RWPE1 (cell line): Measurements from ENCODE around the gene TTC28.

Experiments used
- CTCF ChIA-PET: fragments of 350-600 bp; sonication (Branson Sonifier 250); formaldehyde crosslinking; extraction: SDS; loops from one replicate; lab custom pipeline; 2021; lab: Yijun Ruan, JAX
- POLR2A ChIA-PET: fragments of 400-600 bp; formaldehyde crosslinking; extraction: SDS; loops from one replicate; lab custom pipeline; 2020; ENCODE audit warnings: antibody characterized with exemption; ENCODE audit not compliant: low non-redundant PET; lab: Yijun Ruan, JAX
- DNase-seq: peaks from one replicate; pipeline ENCODE4 v3.0.0; 2012; ENCODE audit warnings: low spot score
- H3K27ac ChIP-seq: fragments of 450-650 bp; 2 replicates; pipeline ENCODE4 v1.5.1; 2017
- TF ChIP-seq, protein P1 (sequence below): fragments of 450-650 bp; conservative IDR thresholded peaks from 2 replicates; pipeline ENCODE4 v1.5.1; 2017; ENCODE audit warnings: low read depth, mild to moderate bottlenecking

TTC28 gene

DNA sequence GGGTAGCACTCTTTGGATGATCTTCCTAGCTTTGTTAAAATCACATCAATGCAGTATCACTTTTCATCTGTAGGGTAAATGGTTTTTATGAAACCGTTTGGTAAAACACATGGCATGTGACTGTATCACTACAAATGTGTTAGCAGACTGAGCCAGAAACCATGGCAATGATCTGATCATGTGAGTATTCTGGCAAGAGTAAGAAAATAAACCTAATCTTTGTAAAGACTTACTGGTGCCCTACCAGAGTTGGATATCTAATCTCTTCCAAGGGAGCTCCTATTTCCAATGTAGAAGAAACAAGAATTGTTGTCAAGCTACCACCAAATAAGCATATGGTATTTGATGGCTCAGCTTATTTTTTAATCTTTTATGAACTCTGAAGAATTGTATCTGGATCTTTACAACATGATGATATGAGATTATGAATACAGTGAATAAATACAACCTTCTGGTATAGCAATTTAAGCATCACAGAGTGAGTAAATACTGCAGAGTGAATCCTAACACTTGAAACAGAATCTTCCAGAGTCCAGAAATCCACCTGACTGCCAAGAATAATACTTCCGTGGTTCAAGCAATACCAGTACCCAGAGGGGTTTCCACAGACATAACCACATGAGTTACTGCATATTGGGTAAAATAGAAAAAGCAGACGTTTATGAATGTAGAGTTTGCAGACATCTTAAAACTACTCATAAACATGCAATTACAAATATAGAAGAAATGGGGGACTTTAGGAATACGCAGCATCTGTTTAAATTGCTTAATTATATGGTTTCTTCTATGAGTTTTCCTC is 238.8 kb downstream of the TTC28 start:
- ChIA-PET CTCF (interaction anchor here (1.0 kb wide), 1 partner anchor 389 kb away, joined by 4 read pairs; no protein-coding TSS in a partner anchor), POLR2A (no interaction called here)
- DNase-seq: no peak
- H3K27ac ChIP-seq: no peak overlapping the region
- TF ChIP-seq, protein P1, sequence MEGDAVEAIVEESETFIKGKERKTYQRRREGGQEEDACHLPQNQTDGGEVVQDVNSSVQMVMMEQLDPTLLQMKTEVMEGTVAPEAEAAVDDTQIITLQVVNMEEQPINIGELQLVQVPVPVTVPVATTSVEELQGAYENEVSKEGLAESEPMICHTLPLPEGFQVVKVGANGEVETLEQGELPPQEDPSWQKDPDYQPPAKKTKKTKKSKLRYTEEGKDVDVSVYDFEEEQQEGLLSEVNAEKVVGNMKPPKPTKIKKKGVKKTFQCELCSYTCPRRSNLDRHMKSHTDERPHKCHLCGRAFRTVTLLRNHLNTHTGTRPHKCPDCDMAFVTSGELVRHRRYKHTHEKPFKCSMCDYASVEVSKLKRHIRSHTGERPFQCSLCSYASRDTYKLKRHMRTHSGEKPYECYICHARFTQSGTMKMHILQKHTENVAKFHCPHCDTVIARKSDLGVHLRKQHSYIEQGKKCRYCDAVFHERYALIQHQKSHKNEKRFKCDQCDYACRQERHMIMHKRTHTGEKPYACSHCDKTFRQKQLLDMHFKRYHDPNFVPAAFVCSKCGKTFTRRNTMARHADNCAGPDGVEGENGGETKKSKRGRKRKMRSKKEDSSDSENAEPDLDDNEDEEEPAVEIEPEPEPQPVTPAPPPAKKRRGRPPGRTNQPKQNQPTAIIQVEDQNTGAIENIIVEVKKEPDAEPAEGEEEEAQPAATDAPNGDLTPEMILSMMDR: no peak

DNA sequence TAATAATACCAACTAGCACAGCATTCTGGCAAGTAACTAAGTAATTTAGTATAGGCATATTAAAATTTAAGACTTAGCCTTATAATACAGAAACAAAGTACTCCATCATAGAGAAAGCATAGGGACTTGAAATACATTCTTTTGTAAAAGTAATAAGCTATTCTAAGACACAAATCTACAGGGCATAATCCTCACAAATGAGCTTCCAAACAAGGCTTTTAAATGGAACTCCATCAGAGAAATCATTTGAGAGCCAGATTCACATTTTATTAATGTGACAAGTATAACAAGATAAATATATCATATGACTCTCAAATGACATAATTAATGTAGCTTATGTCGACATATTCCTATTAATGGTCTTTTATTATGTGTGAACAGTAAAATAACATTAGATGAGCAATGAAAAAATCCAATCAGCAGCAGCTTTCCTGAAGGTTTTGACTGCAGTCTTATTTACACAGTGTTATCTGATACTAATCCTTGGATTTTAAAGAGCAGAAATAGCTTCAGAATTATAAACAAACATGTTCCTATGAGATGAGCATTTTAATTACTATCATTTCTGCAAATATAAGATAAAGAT is 241.4 kb downstream of the TTC28 start:
- TF ChIP-seq, protein P1: no peak
- POLR2A ChIA-PET: no interaction called here
- H3K27ac ChIP-seq: no peak overlapping the region
- CTCF ChIA-PET: no interaction called here
- no peak for DNase-seq

DNA sequence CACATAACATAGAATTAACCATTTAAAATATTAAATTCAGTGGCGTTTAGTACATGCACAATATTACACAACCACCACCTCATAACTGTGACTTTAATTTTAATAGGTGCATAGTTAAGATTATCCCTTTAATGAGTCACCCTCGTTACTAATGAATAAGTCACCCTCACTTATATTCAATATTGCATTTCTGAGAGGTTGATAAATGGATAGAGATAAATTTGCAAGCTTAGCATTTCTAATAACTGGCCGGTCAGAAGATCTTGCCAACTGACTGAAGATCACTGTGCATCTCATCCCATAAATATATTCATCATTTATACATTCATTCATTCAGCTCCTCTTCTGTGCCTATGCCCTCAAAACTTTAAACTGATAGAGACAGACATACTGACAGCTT is 243.7 kb downstream of the TTC28 start:
- peak; percentile 43 for DNase-seq
- POLR2A ChIA-PET: no interaction called here
- H3K27ac ChIP-seq: no peak overlapping the region
- TF ChIP-seq, protein P1: no peak
- CTCF ChIA-PET: no interaction called here

DNA sequence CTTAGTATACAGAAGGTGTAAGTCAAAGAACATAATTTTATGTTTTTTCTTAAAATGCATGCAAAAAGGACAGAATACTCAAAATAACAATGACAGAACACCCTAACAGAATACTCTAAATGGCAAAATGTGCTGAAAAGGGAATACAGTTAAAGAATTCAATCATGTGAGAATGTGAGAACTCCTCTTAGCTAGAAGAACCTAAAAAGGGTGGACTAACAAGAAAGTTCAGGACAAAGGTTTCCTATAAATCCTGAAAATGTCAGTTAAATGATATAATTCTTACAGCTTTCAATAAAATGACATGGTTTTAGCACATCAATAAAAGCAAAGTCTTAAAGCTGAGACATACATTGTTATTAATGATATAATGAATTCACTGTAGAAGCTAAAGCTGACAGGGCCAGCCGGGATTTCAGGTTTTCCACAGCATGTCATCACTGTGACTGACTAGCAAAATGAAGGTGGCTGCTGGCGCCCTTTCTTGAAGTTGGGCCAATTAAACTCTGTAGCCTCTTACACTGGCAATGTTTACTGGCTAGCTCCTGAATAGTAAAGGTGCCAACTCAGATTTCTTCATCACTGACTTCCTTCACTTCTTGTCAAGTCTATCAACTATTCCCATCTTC is 244.4 kb downstream of the TTC28 start:
- TF ChIP-seq, protein P1: no peak

DNA sequence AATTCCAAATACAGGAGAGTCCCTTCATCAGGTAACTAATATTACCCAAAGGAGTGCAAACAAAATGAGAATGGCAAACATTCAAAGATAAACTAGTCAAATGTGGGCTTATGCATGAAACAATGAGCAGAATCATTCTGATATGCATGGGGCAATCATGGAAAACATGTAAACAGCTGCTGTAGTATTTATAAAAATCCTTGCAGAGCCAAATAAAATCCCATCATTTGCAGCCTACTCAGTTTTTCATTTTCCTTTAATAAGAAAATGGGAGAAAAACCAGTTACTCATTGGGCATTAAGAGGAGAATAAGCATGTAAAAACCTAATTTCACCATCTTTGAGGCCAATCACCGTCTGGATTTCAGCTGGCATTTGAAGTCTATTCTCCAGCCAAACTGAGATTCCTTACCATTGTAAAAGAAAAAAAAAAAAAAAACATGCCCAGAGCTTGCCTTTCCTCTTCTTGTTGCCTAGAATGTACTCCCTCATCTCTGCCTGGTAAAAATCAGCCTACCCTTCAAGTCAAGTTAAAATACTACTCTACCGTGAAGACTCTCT is 249.1 kb downstream of the TTC28 start:
- no peak overlapping the region for H3K27ac ChIP-seq
- TF ChIP-seq, protein P1: no peak
- no peak for DNase-seq
- ChIA-PET CTCF (no interaction called here), POLR2A (no interaction called here)

More for the DNA sequence above, 244.4 kb downstream of the TTC28 start:
- POLR2A ChIA-PET: no interaction called here
- peak; percentile 5 for DNase-seq
- CTCF ChIA-PET: interaction anchor here (1.1 kb wide), 1 partner anchor 383 kb away, joined by 6 read pairs; no protein-coding TSS in a partner anchor
- no peak overlapping the region for H3K27ac ChIP-seq

- no peak for DNase-seq
- no peak overlapping the region for H3K27ac ChIP-seq
- TF ChIP-seq, protein P1: no peak
- POLR2A ChIA-PET: no interaction called here
- CTCF ChIA-PET: no interaction called here
Measured at GRCh38 chr22:28429711-28430110, 249.9 kb downstream of the TTC28 start.
